GM23338 (cell line): Measurements from ENCODE around the gene IL12A. TPM values are rescaled to one million over a fixed set of nuclear protein-coding genes. Genes with fewer than 3 reads are reported as not detected.

Experiments used
- ATAC-seq: fragments of 200-7000 bp; cut with Tn5 transposase; 3 replicates; pipeline ENCODE4 v1.9.1; 2020
- DNase-seq: peaks from one replicate; pipeline ENCODE4 v3.0.0-alpha.2; 2015; ENCODE audit warnings: low spot score
- H2AFZ ChIP-seq: fragments of 200-600 bp; sonication (generic); 2 replicates; pipeline ENCODE4 v1.8.0; 2016; ENCODE audit warnings: antibody characterized with exemption, mild to moderate bottlenecking, moderate library complexity
- H3F3A ChIP-seq: fragments of 200-600 bp; sonication (generic); replicated peaks from 2 replicates; pipeline ENCODE4 v1.8.0; 2017; ENCODE audit warnings: antibody characterized with exemption, mixed run types, low read depth
- H3K27ac ChIP-seq: fragments of 200-600 bp; sonication (generic); 2 replicates; pipeline ENCODE4 v1.6.1; 2016; ENCODE audit warnings: low read depth
- H3K27me3 ChIP-seq: fragments of 200-600 bp; sonication (generic); 2 replicates; pipeline ENCODE4 v1.8.0; 2016; ENCODE audit warnings: mild to moderate bottlenecking, mixed run types, moderate library complexity; ENCODE audit not compliant: insufficient read depth
- H3K36me3 ChIP-seq: fragments of 200-600 bp; sonication (generic); 2 replicates; pipeline ENCODE4 v1.8.0; 2016; ENCODE audit warnings: mild to moderate bottlenecking; ENCODE audit not compliant: insufficient read depth
- H3K4me1 ChIP-seq: fragments of 200-600 bp; sonication (generic); 2 replicates; pipeline ENCODE4 v1.8.0; 2016; ENCODE audit warnings: mild to moderate bottlenecking, moderate library complexity; ENCODE audit not compliant: insufficient read depth
- H3K4me2 ChIP-seq: fragments of 200-600 bp; sonication (generic); 2 replicates; pipeline ENCODE4 v1.7.1; 2017; ENCODE audit warnings: mixed run types
- H3K4me3 ChIP-seq: fragments of 200-600 bp; sonication (generic); 2 replicates; pipeline ENCODE4 v1.6.1; 2016; ENCODE audit warnings: mixed run types
- H3K79me2 ChIP-seq: fragments of 200-600 bp; sonication (generic); replicated peaks from 2 replicates; pipeline ENCODE4 v1.8.0; 2017; ENCODE audit warnings: mild to moderate bottlenecking; ENCODE audit not compliant: insufficient read depth
- H3K9me2 ChIP-seq: fragments of 200-600 bp; sonication (generic); 2 replicates; pipeline ENCODE4 v1.8.0; 2017; ENCODE audit not compliant: insufficient read depth
- H4K20me1 ChIP-seq: fragments of 200-600 bp; sonication (generic); replicated peaks from 2 replicates; pipeline ENCODE4 v1.8.0; 2017; ENCODE audit warnings: mild to moderate bottlenecking; ENCODE audit not compliant: insufficient read depth
- H3K27ac Mint-ChIP-seq: 2 replicates; pipeline ENCODE4 v1.8.0; 2020; ENCODE audit warnings: inconsistent platforms, mild to moderate bottlenecking, moderate library complexity, mixed read lengths
- H3K27me3 Mint-ChIP-seq: 3 replicates; pipeline ENCODE4 v1.8.0; 2022; ENCODE audit warnings: low read depth, mild to moderate bottlenecking, moderate library complexity, mixed read lengths, inconsistent platforms; ENCODE audit not compliant: insufficient read depth, poor library complexity
- H3K36me3 Mint-ChIP-seq: 3 replicates; pipeline ENCODE4 v1.8.0; 2021; ENCODE audit warnings: low read depth, mild to moderate bottlenecking, inconsistent platforms, moderate library complexity, mixed read lengths
- H3K4me1 Mint-ChIP-seq: 3 replicates; pipeline ENCODE4 v1.8.0; 2020; ENCODE audit warnings: mild to moderate bottlenecking, inconsistent platforms, mixed read lengths
- H3K4me3 Mint-ChIP-seq: 3 replicates; pipeline ENCODE4 v1.8.0; 2021; ENCODE audit warnings: moderate library complexity, mild to moderate bottlenecking, inconsistent platforms, mixed read lengths
- H3K9me3 Mint-ChIP-seq: 3 replicates; pipeline ENCODE4 v1.8.0; 2020; ENCODE audit warnings: moderate library complexity, mild to moderate bottlenecking, inconsistent platforms, mixed read lengths
- CREB1 ChIP-seq: fragments of 250-450 bp; sonication (Bioruptor Pico); IDR thresholded peaks from 2 replicates; pipeline ENCODE4 v1.5.0; 2020; ENCODE audit warnings: low read depth, mild to moderate bottlenecking, moderate library complexity
- CTCF ChIP-seq, 2 experiments: fragments of 200-600 bp in 1 of 2; sonication (generic) in 1 of 2; conservative IDR thresholded peaks; 2 replicates each; pipeline versions ENCODE4 v1.5.1 to v1.6.1; 2016 to 2017; ENCODE audit warnings: antibody characterized with exemption in 2 of 2, low read depth in 2 of 2, mild to moderate bottlenecking in 2 of 2, moderate library complexity in 1 of 2
- ETS1 ChIP-seq: IDR thresholded peaks from 2 replicates; pipeline ENCODE4 v1.6.1; 2016; ENCODE audit warnings: antibody characterized with exemption
- EZH2 ChIP-seq: fragments of 200-600 bp; sonication (generic); IDR thresholded peaks from one replicate; pipeline ENCODE4 v1.8.0; 2017; ENCODE audit warnings: antibody characterized with exemption, mild to moderate bottlenecking, low read depth; ENCODE audit not compliant: unreplicated experiment
- EZH2phosphoT487 ChIP-seq: fragments of 200-600 bp; sonication (generic); IDR thresholded peaks from one replicate; pipeline ENCODE4 v1.8.1; 2018; ENCODE audit warnings: antibody characterized with exemption; ENCODE audit not compliant: unreplicated experiment
- JUNB ChIP-seq: IDR thresholded peaks from one replicate; pipeline ENCODE4 v1.6.1; 2016; ENCODE audit warnings: antibody characterized with exemption; ENCODE audit not compliant: unreplicated experiment
- NANOG ChIP-seq: IDR thresholded peaks from 2 replicates; pipeline ENCODE4 v1.6.1; 2016; ENCODE audit warnings: antibody characterized with exemption, borderline replicate concordance
- POLR2AphosphoS5 ChIP-seq: IDR thresholded peaks from 2 replicates; pipeline ENCODE4 v1.6.1; 2016; ENCODE audit warnings: antibody characterized with exemption, low read depth
- STAT1 ChIP-seq: IDR thresholded peaks from one replicate; pipeline ENCODE4 v1.6.1; 2016; ENCODE audit warnings: antibody characterized with exemption; ENCODE audit not compliant: unreplicated experiment
- ZNF114 ChIP-seq: fragments of 250-450 bp; sonication (Bioruptor Pico); IDR thresholded peaks from 2 replicates; pipeline ENCODE4 v1.5.0; 2020; ENCODE audit warnings: mild to moderate bottlenecking, moderate library complexity
- ZNF331 ChIP-seq: fragments of 250-450 bp; sonication (Bioruptor Pico); IDR thresholded peaks from 2 replicates; pipeline ENCODE4 v1.5.0; 2020; ENCODE audit warnings: low read depth, mild to moderate bottlenecking, moderate library complexity
- polyA plus RNA-seq: library from polyadenylated mRNA; unstranded; fragments of >200 nt; fragmentation: Nextera tagmentation; extraction: Ambion mirVana; gene quantifications from 2 replicates; pipeline ENCODE4 v1.2.1, GENCODE V29; 2016
- total RNA-seq: library from RNA; depleted of rRNA; stranded (reverse); fragments of >200 nt; shearing (Covaris generic); gene quantifications from 2 replicates; pipeline ENCODE4 v1.2.3, GENCODE V29; 2014
- TF ChIP-seq, protein P1 (sequence below): IDR thresholded peaks from one replicate; pipeline ENCODE4 v1.6.1; 2018; ENCODE audit warnings: antibody characterized with exemption; ENCODE audit not compliant: unreplicated experiment
- TF ChIP-seq, protein P2 (sequence below): fragments of 250-450 bp; sonication (Bioruptor Pico); IDR thresholded peaks from 2 replicates; pipeline ENCODE4 v1.5.0; 2020; ENCODE audit warnings: mild to moderate bottlenecking, moderate library complexity

Gene IL12A
- total and polyA plus RNA-seq, 2 experiments from 2014 or later: 0.69 to 1.3 TPM

GRCh38 chr3:160001148-160001760, 12.6 kb downstream of the IL12A start:
- no peaks in the 10 kb centered on the region for H3K9me2 ChIP-seq
- no peak overlapping the region for H3K4me2 ChIP-seq
- no peak for DNase-seq
- H3K27ac Mint-ChIP-seq: peak overlapping the region; percentile 62; the same call in 1 of the 2 replicates
- H3K4me1 ChIP-seq: peaks cover 7% of the 10 kb centered on the region; the same call in 1 of the 2 replicates
- ATAC-seq: peak; percentile 63
- 0 out of 2 replicates have a peak overlapping the region, but pooled peaks have one; percentile 34 for H2AFZ ChIP-seq
- TF ChIP-seq POLR2AphosphoS5 (no peak), NANOG (no peak), STAT1 (no peak), CTCF (conservative IDR thresholded peaks at IDR 0.05; ENCODE audit: low read depth in 2 of 2) (no peak), ETS1 (no peak), JUNB (no peak), CREB1 (CRISPR knock-in tag) (no peak), EZH2phosphoT487 (no peak), ZNF114 (CRISPR knock-in tag) (no peak), EZH2 (no peak), ZNF331 (CRISPR knock-in tag) (no peak)
- TF ChIP-seq, protein P1, sequence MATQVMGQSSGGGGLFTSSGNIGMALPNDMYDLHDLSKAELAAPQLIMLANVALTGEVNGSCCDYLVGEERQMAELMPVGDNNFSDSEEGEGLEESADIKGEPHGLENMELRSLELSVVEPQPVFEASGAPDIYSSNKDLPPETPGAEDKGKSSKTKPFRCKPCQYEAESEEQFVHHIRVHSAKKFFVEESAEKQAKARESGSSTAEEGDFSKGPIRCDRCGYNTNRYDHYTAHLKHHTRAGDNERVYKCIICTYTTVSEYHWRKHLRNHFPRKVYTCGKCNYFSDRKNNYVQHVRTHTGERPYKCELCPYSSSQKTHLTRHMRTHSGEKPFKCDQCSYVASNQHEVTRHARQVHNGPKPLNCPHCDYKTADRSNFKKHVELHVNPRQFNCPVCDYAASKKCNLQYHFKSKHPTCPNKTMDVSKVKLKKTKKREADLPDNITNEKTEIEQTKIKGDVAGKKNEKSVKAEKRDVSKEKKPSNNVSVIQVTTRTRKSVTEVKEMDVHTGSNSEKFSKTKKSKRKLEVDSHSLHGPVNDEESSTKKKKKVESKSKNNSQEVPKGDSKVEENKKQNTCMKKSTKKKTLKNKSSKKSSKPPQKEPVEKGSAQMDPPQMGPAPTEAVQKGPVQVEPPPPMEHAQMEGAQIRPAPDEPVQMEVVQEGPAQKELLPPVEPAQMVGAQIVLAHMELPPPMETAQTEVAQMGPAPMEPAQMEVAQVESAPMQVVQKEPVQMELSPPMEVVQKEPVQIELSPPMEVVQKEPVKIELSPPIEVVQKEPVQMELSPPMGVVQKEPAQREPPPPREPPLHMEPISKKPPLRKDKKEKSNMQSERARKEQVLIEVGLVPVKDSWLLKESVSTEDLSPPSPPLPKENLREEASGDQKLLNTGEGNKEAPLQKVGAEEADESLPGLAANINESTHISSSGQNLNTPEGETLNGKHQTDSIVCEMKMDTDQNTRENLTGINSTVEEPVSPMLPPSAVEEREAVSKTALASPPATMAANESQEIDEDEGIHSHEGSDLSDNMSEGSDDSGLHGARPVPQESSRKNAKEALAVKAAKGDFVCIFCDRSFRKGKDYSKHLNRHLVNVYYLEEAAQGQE: no peak
- TF ChIP-seq, protein P2, sequence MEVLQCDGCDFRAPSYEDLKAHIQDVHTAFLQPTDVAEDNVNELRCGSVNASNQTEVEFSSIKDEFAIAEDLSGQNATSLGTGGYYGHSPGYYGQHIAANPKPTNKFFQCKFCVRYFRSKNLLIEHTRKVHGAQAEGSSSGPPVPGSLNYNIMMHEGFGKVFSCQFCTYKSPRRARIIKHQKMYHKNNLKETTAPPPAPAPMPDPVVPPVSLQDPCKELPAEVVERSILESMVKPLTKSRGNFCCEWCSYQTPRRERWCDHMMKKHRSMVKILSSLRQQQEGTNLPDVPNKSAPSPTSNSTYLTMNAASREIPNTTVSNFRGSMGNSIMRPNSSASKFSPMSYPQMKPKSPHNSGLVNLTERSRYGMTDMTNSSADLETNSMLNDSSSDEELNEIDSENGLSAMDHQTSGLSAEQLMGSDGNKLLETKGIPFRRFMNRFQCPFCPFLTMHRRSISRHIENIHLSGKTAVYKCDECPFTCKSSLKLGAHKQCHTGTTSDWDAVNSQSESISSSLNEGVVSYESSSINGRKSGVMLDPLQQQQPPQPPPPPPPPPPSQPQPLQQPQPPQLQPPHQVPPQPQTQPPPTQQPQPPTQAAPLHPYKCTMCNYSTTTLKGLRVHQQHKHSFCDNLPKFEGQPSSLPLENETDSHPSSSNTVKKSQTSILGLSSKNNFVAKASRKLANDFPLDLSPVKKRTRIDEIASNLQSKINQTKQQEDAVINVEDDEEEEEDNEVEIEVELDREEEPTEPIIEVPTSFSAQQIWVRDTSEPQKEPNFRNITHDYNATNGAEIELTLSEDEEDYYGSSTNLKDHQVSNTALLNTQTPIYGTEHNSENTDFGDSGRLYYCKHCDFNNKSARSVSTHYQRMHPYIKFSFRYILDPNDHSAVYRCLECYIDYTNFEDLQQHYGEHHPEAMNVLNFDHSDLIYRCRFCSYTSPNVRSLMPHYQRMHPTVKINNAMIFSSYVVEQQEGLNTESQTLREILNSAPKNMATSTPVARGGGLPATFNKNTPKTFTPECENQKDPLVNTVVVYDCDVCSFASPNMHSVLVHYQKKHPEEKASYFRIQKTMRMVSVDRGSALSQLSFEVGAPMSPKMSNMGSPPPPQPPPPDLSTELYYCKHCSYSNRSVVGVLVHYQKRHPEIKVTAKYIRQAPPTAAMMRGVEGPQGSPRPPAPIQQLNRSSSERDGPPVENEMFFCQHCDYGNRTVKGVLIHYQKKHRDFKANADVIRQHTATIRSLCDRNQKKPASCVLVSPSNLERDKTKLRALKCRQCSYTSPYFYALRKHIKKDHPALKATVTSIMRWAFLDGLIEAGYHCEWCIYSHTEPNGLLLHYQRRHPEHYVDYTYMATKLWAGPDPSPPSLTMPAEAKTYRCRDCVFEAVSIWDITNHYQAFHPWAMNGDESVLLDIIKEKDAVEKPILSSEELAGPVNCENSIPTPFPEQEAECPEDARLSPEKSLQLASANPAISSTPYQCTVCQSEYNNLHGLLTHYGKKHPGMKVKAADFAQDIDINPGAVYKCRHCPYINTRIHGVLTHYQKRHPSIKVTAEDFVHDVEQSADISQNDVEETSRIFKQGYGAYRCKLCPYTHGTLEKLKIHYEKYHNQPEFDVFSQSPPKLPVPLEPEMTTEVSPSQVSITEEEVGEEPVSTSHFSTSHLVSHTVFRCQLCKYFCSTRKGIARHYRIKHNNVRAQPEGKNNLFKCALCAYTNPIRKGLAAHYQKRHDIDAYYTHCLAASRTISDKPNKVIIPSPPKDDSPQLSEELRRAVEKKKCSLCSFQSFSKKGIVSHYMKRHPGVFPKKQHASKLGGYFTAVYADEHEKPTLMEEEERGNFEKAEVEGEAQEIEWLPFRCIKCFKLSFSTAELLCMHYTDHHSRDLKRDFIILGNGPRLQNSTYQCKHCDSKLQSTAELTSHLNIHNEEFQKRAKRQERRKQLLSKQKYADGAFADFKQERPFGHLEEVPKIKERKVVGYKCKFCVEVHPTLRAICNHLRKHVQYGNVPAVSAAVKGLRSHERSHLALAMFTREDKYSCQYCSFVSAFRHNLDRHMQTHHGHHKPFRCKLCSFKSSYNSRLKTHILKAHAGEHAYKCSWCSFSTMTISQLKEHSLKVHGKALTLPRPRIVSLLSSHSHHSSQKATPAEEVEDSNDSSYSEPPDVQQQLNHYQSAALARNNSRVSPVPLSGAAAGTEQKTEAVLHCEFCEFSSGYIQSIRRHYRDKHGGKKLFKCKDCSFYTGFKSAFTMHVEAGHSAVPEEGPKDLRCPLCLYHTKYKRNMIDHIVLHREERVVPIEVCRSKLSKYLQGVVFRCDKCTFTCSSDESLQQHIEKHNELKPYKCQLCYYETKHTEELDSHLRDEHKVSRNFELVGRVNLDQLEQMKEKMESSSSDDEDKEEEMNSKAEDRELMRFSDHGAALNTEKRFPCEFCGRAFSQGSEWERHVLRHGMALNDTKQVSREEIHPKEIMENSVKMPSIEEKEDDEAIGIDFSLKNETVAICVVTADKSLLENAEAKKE (CRISPR knock-in tag): no peak
- no peaks in the 10 kb centered on the region for H3K79me2 ChIP-seq
- H3K4me3 ChIP-seq: no peak overlapping the region
- H3K27me3 Mint-ChIP-seq: peaks cover 12% of the 10 kb centered on the region
- H3K27me3 ChIP-seq: no peaks in the 10 kb centered on the region
- no peaks in the 10 kb centered on the region for H4K20me1 ChIP-seq
- no peaks in the 10 kb centered on the region for H3K36me3 ChIP-seq
- H3F3A ChIP-seq: no peaks in the 10 kb centered on the region
- no peaks in the 10 kb centered on the region for H3K36me3 Mint-ChIP-seq
- H3K4me1 Mint-ChIP-seq: peaks cover 11% of the 10 kb centered on the region
- H3K9me3 Mint-ChIP-seq: no peaks in the 10 kb centered on the region
- H3K4me3 Mint-ChIP-seq: no peak overlapping the region
- H3K27ac ChIP-seq: no peak overlapping the region
